Activated T-cell treated with anti-CD3 and anti-CD28 coated beads, Interleukin-2, amount 50 U/mL, for 24 hours (primary cell): ENCODE data around the gene RPS24.

ENCODE experiments used
- DNase-seq: peaks from one replicate; pipeline ENCODE4 v3.0.0-alpha.2; 2020
- H3K27ac Mint-ChIP-seq: 2 replicates; pipeline ENCODE4 v1.8.0; 2020; ENCODE audit warnings: mild to moderate bottlenecking, mixed read lengths
- H3K27me3 Mint-ChIP-seq: 2 replicates; pipeline ENCODE4 v1.8.0; 2020; ENCODE audit warnings: mixed read lengths
- H3K36me3 Mint-ChIP-seq: 2 replicates; pipeline ENCODE4 v1.8.0; 2020; ENCODE audit warnings: low read depth, mixed read lengths
- H3K4me1 Mint-ChIP-seq: 2 replicates; pipeline ENCODE4 v1.8.0; 2020; ENCODE audit warnings: low read depth, mixed read lengths
- H3K4me3 Mint-ChIP-seq: 2 replicates; pipeline ENCODE4 v1.8.0; 2020; ENCODE audit warnings: mild to moderate bottlenecking, moderate library complexity, mixed read lengths
- H3K9me3 Mint-ChIP-seq: 2 replicates; pipeline ENCODE4 v1.8.0; 2020; ENCODE audit warnings: mixed read lengths

RPS24 gene

DNA sequence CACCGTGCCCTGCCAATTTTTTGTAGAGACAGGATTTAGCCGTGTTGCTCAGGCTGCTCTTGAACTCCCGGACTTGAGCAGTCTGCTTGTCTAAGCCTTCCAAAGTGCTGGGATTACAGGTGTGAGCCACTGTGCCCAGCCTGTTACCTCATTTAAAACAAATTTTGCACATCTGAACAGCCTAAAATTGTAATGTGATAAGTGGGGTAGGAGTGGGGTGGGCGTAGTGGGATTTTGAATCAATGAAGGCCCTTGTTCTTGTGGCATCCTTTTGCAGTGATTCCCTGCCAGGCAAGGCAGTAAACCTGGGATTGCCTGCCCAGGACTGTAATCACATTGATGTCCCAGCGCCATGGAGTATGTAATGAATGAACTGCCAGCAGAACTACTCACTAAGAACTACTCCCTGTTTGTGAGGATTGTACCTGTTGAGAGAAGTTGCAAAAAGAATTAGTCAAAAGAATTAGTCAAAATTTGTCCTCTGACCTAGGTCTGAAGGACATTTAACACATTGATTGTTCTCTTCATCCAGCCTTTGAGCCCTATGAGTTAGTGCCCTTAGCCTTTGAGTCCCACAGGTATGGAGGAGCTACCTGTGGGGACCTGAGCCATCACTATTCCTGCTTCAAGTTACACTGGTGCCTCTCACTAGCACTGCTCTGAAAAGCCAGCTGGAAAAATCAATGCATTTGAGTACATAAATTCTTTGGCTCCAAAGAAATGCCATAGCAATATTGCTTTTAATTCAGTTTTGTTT, 5.3 kb downstream of the RPS24 start:
- no peak for DNase-seq
- no peaks in the 10 kb centered on the region for H3K27me3 Mint-ChIP-seq
- peak overlapping the region; percentile 91 for H3K27ac Mint-ChIP-seq
- H3K4me3 Mint-ChIP-seq: peak overlapping the region; percentile 89
- H3K36me3 Mint-ChIP-seq: peaks cover 98% of the 10 kb centered on the region
- peaks cover 73% of the 10 kb centered on the region for H3K4me1 Mint-ChIP-seq
- H3K9me3 Mint-ChIP-seq: no peaks in the 10 kb centered on the region

DNA sequence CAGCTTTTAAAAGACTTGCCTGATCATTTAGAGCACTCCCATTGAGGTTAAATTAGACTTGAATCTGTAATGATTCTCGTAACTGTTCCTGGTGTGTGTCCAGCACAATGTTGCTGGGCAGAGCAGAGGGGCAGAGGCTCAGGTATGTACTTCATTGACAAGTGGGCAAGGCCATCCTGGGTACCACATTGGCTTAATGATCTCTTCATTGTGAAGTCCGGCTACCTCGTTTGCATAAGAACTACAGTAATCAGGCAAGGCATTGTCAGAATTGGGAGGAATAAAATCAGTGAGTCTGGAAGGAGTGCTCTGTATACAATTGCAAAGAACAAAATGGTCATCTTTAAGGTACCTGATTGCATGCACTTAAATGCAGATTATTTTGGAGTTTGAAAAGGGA, 6.1 kb downstream of the RPS24 start:
- H3K27me3 Mint-ChIP-seq: no peaks in the 10 kb centered on the region
- peaks cover 90% of the 10 kb centered on the region for H3K36me3 Mint-ChIP-seq
- H3K9me3 Mint-ChIP-seq: no peaks in the 10 kb centered on the region
- H3K4me1 Mint-ChIP-seq: peaks cover 81% of the 10 kb centered on the region
- H3K27ac Mint-ChIP-seq: peak overlapping the region; percentile 91
- no peak for DNase-seq
- H3K4me3 Mint-ChIP-seq: peak overlapping the region; percentile 89

DNA sequence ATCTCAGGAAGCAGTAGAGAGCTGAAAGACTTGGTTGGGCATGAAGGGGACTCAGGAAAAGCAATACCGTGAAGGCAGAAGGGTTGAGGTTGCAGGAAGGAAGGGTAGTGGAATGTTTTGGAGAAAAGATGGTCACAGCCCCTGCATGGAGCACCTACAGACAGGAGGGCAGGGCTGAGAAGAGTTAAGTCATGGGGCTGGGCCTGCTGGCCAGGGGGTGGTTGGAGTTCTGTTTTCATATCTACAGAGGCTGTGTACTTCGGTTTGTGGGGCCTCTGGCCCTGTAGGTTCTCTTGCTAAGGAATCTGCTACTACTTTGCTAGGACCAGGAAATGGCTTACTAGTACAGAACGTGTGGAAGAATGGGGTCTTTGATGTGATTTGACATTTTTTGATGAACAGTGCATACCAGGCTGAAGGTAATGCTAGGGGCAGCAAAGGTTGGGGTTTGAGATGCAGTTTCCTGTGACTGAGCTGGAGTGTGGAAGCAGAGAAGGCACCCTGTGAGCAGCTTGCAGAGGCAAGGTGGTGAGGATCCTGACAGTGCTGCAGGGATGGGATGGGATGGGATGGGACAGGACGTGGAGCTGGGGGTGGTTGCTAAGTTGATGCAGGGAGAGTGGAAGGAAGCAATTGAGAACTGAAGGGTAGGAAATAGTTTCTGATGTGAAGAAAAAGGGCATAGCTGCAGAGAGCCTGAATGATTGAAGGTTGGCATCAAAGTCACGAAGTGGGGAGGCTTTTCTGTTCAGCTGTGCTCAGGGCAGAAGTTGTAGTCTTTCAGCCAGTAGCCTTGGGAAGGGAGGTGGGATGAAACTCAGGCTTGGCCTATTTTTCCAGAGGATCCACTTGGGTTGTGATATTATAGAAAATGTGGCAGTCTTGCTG, 7.8 kb downstream of the RPS24 start:
- peaks cover 73% of the 10 kb centered on the region for H3K36me3 Mint-ChIP-seq
- no peak for DNase-seq
- H3K4me1 Mint-ChIP-seq: peaks cover 73% of the 10 kb centered on the region
- no peaks in the 10 kb centered on the region for H3K27me3 Mint-ChIP-seq
- peak overlapping the region; percentile 91 for H3K27ac Mint-ChIP-seq
- H3K9me3 Mint-ChIP-seq: no peaks in the 10 kb centered on the region
- H3K4me3 Mint-ChIP-seq: peak overlapping the region; percentile 25

DNA sequence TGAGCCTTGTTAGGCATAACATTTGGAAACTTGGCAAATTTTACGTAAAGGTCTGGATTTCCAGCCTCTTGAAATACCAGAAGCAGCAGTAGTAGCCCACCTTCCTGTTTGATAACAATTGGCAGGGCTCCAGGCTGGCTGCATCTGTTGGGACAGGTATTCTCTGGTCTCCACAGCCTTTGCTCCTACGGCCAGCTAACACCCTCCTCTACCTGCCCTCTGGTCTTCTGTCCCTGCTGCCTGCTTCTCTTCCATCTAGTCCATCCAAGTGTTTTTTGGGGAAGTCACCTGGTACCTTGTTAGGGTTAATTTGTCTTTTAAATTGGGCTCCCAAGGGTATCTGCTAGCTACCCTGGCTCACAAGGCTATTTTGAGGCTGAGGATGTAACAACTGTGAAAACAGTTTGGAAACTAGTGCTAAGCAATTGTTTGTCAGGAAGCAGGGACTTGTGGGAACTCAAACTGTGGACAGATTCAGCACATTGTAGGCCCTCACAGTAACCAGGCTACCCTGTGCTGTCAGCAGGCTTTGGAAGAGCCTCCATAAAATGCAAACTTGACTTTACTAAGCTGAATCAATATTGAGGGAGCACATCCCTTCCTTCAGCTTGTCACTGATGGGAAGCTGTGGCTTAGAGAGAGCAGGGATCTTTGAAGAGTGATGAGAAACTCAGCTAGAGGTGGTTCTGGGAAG, 8.5 kb downstream of the RPS24 start:
- Mint-ChIP-seq H3K27ac (peak overlapping the region; percentile 91), H3K4me3 (no peak overlapping the region), H3K4me1 (peaks cover 66% of the 10 kb centered on the region), H3K36me3 (peaks cover 65% of the 10 kb centered on the region), H3K9me3 (no peaks in the 10 kb centered on the region), H3K27me3 (no peaks in the 10 kb centered on the region)
- DNase-seq: no peak

DNA sequence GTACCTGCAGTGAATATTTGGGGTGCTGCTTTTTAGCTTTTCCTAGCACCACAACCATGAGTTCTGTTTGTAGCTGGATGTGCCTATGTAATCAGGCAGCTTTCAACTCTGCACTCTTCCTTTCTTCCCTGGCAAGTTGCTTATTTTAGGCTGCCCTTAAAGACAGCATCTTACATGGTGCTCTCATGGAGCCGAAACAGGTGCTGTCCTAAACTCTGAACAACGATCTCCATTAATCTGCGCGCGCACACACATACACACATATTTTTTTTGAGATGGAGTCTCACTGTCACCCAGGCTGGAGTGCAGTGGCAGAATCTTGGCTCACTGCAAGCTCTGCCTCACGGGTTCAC, 9.1 kb downstream of the RPS24 start:
- Mint-ChIP-seq H3K36me3 (peaks cover 60% of the 10 kb centered on the region), H3K4me1 (peaks cover 63% of the 10 kb centered on the region), H3K27ac (peak overlapping the region; percentile 91), H3K27me3 (no peaks in the 10 kb centered on the region), H3K9me3 (no peaks in the 10 kb centered on the region), H3K4me3 (no peak overlapping the region)
- DNase-seq: no peak

DNA sequence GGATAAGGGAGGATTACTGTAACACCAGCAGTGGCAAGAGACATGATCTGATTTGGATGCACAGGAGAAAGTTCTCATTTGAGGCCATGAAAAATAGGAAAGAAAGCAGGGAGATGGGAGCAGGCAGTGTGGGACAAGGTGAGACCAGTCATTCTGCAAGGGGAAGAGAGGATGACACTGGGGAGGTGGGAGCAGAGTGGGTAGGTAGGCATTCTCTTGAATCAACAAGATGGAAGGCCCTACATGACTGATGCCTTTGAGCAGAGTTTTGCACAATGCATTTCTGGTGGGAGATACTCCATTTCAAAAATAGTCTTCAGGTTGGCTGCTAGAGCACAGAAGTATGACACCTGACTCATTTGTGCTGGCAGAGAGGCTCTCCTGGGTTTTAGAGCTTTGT, 10.5 kb downstream of the RPS24 start:
- H3K4me3 Mint-ChIP-seq: no peak overlapping the region
- H3K9me3 Mint-ChIP-seq: no peaks in the 10 kb centered on the region
- peaks cover 49% of the 10 kb centered on the region for H3K36me3 Mint-ChIP-seq
- H3K4me1 Mint-ChIP-seq: peaks cover 53% of the 10 kb centered on the region
- no peak for DNase-seq
- peak overlapping the region; percentile 60 for H3K27ac Mint-ChIP-seq
- no peaks in the 10 kb centered on the region for H3K27me3 Mint-ChIP-seq

DNA sequence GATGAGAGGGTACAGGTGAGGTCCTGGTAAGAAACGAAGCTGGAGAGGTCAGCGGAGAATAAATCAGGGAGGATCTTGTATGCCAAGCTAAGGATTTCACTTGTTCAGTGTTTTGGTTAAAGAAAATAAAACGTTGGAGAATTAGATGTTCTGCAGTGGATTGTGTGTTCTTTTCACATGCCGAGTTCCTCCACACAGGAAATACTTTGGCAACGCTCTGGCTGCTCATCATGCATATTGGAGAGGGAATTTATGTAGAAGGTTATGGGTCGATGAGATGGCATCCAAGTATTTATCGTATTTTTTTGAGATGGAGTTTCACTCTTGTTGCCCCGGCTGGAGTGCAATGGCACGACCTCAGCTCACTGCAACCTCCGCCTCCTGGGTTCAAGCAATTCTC, 11.0 kb downstream of the RPS24 start:
- Mint-ChIP-seq H3K4me1 (peaks cover 48% of the 10 kb centered on the region), H3K4me3 (no peak overlapping the region), H3K27me3 (no peaks in the 10 kb centered on the region), H3K9me3 (no peaks in the 10 kb centered on the region), H3K27ac (peak overlapping the region; percentile 60), H3K36me3 (peaks cover 45% of the 10 kb centered on the region)
- no peak for DNase-seq

DNA sequence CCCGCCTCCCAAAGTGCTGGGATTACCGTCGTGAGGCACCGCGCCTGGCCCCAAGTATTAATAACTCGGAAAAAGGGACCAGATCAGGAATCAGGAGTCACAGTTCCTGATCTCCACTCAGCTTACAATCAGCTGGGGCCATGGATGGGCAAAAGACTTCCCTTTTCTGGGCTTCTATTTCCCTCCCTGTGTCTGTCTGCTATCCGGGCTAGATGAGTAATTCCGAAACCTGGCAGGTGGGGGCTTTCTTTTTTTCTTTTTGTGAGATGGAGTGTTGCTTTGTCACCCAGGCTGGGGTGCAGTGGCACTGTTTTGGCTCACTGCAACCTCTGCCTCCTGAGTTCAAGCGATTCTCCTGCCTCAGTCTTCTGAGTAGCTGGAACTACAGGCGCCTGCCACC, 11.6 kb downstream of the RPS24 start:
- H3K27me3 Mint-ChIP-seq: no peaks in the 10 kb centered on the region
- H3K27ac Mint-ChIP-seq: peak overlapping the region; percentile 60
- peaks cover 42% of the 10 kb centered on the region for H3K36me3 Mint-ChIP-seq
- peaks cover 43% of the 10 kb centered on the region for H3K4me1 Mint-ChIP-seq
- no peak overlapping the region for H3K4me3 Mint-ChIP-seq
- no peak for DNase-seq
- H3K9me3 Mint-ChIP-seq: no peaks in the 10 kb centered on the region

DNA sequence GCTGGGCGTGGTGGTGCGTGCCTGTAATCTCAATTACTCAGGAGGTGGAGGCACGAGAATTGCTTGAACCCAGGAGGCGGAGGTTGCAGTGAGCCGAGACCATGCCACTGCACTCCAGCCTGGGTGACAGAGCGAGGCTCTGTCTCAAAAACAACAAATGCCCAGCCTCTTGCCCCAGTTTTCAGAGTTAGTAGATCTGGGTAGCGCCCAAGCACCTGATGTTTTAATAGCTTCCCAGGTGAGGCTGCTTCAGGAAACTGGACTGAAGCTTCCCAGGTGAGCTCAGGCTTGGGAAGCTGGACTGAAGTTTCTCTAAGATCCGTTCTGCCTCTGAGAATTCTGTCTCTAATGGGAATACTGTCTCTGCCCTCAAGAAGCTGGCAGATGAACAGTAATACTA, 12.2 kb downstream of the RPS24 start:
- Mint-ChIP-seq H3K27ac (peak overlapping the region; percentile 60), H3K27me3 (no peaks in the 10 kb centered on the region), H3K4me3 (no peak overlapping the region), H3K36me3 (peaks cover 35% of the 10 kb centered on the region), H3K9me3 (no peaks in the 10 kb centered on the region), H3K4me1 (peaks cover 37% of the 10 kb centered on the region)
- DNase-seq: no peak

DNA sequence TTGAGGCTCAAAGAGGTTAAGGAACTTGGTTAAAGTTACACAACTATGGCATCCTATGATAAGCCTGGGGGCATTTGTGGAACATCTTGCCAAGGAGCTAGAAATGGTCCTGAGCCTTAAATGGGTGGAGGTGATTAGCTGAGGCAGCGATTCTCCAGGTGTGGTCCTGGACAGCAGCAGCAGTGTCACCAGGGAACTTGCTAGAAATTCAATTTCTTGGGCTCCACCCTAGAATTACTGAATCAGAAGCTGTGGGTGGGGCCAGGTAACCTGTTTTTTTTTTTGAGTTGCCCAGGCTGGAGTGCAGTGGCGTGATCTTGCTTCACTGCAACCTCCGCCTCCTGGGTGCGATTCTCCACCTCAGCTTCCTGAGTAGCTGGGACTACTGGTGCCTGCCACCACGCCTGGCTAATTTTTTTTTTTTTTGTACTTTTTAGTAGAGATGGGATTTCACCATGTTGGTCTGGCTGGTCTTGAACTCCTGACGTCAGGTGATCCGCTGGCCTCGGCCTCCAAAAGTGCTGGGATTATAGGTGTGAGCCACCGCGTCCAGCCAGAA, 13.1 kb downstream of the RPS24 start:
- no peak for DNase-seq
- H3K4me3 Mint-ChIP-seq: no peak overlapping the region
- no peaks in the 10 kb centered on the region for H3K27me3 Mint-ChIP-seq
- H3K27ac Mint-ChIP-seq: no peak overlapping the region
- H3K36me3 Mint-ChIP-seq: peaks cover 26% of the 10 kb centered on the region
- H3K9me3 Mint-ChIP-seq: no peaks in the 10 kb centered on the region
- H3K4me1 Mint-ChIP-seq: peaks cover 28% of the 10 kb centered on the region

DNA sequence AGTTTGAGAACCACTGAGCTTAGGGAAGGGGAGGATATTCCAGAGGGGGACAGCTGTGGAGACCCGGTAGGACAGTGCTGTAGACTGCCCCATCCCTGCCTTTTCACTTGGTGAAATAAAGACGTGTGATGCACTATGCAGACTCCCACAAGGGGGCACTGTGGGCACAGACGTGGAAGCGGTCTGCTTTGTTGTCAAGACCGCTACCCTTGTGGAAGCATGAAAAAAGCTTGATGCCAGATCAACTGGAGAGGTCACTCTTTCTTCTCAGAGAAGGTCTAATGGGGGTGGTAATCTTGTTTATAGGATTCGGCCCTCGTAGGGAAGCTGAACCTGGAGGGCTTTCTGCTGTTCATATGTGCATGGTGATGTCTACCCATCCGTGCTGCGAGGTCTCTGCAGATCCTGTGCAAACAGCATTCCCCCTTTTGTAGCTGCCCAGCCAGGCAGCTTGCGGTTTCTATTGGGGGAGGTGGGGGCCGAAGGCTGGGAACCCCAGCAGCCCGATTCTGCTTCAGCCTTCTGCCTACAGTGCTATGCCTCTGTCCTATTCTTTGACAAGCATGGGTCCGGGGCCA, 13.7 kb downstream of the RPS24 start:
- H3K4me1 Mint-ChIP-seq: peaks cover 28% of the 10 kb centered on the region
- H3K27ac Mint-ChIP-seq: no peak overlapping the region
- DNase-seq: peak; percentile 85
- H3K27me3 Mint-ChIP-seq: no peaks in the 10 kb centered on the region
- H3K9me3 Mint-ChIP-seq: no peaks in the 10 kb centered on the region
- H3K4me3 Mint-ChIP-seq: no peak overlapping the region
- H3K36me3 Mint-ChIP-seq: peaks cover 20% of the 10 kb centered on the region

DNA sequence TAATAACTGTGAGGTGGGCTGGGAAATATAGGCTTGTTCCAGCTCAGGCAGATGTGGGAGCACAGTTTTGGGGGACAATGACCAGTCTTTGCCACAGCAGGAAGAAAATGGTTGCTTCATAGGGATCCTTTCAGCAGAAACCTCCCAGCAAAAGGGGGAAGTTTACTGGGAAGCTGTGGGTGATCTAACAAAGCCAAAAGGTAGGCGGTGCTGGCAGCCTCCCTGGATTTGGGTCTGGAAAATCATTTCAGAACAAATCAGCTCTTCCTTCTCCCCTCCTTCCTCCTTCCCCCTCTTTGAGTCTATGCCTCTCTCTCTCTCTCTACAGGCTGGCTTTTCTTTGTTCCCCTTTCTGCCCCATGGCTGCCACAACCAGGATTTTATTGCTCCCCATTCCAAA, 16.2 kb downstream of the RPS24 start:
- Mint-ChIP-seq H3K27ac (no peak overlapping the region), H3K4me3 (no peak overlapping the region), H3K36me3 (peaks cover 9% of the 10 kb centered on the region), H3K9me3 (no peaks in the 10 kb centered on the region), H3K27me3 (no peaks in the 10 kb centered on the region), H3K4me1 (peaks cover 9% of the 10 kb centered on the region)
- DNase-seq: no peak

DNA sequence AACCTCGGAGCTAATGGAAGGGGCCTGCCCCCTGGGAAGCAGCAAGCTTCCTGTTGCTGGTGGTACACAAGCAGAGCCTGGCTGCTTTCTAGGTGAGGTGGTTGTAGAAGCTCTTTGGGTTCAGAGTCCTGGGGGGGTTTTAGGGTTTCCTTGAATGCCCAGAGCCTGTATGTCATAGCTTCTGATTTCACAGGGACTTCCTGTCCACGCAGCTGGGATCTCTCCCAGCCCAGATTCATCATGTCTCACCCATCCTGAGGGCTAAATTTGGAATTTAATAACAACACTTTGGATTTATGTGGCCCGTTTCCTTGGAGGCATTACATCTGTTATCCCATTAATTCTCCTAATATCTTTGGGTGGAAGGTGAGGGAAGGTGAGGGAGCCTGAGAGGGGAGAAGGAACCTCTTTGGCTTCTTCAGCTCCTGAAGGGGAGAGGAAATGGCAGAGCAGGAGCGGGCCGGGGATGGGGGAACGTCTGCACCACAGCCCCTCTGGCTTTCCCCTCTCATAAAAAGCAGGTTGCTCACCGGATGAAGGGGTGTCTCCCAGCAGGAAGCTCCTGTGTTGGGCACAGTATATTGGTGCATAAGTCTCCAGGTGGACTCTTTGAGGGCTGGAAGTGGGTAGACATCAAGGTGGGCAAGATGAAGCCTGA, 19.7 kb downstream of the RPS24 start:
- Mint-ChIP-seq H3K36me3 (peaks cover 16% of the 10 kb centered on the region), H3K4me3 (no peak overlapping the region), H3K9me3 (no peaks in the 10 kb centered on the region), H3K4me1 (no peaks in the 10 kb centered on the region), H3K27ac (no peak overlapping the region), H3K27me3 (no peaks in the 10 kb centered on the region)
- no peak for DNase-seq

DNA sequence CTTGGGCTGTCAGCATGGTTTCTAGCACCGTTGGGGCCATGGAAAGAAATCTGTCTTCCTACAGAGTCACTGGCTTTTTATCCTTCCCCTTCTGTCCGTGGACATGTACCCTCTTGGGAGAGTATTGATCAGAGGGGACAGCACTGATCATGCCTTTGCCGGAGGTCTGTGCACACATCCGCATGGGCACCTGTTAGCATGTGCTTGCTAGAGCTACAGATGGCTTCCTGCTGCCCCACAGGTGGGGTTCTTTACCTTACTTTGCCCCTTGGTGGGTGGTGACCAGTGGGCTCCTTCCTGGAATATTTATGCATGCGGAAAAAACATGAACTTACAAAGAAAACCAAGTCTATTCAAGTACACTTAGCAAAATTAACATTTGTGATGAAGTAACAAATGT, 24.9 kb downstream of the RPS24 start:
- DNase-seq: no peak
- Mint-ChIP-seq H3K27me3 (no peaks in the 10 kb centered on the region), H3K9me3 (no peaks in the 10 kb centered on the region)

More for the DNA sequence above, 24.9 kb downstream of the RPS24 start:
- Mint-ChIP-seq H3K4me3 (no peak overlapping the region), H3K36me3 (peaks cover 9% of the 10 kb centered on the region), H3K27ac (no peak overlapping the region), H3K4me1 (peaks cover 6% of the 10 kb centered on the region)
